ENCODE data around the gene PRR18. TPM values are rescaled to one million over a fixed set of nuclear protein-coding genes. Genes with fewer than 3 reads are reported as not detected.

PRR18 gene
- total and polyA plus RNA-seq, 2 of the 8 experiments (the other 6 are each of a cell fraction or from before 2014, with no cell fraction given): 0.08 to 0.19 TPM

DNA sequence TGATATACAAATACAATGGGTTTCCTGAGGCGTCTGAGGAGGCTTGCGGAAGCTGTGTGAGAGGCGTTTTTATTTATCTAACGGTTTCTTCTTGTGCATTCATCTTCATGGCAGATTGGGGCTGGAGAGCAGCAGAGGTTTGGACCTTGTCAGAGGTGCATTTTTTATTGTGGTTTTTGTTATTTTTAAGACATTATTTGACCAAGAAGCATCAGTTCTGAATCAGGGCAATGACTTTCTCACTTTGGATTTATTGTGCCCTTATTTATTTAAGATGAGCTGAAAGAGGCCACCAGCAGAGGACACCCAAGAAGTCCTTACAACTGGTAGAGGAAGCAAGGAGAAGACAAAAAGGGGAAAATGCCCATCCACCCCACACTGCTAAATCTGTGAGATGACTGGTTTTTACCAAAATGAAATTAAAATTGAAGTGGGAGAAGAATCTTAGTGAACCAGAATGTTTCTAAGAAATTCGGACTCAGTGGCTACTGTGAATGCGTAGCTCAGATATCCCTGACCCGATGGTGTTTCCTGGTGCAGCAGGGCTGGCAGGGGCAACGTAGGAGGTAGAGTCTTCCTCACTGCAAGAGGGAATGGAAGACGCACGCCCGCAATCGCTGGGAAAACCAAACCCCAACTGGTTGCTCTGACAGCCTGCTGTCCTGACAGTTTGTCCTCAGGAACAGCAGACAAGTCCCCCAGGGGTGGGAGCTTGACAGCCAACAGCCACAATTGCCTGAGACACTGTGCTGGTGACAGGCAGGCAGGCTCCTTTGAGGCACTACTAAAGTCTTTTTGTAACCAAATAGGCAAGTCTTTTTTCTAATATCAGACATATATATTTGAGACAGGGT lies 14.2 kb downstream of the PRR18 start:
- Histone ChIP-seq H4K20me1 (replicated peaks in 1 of 2; ENCODE audit: control insufficient read depth in 1 of 2, insufficient read depth in 2 of 2, low read length in 2 of 2) (no peaks in the 10 kb centered on the region), H4K91ac (replicated peaks; ENCODE audit: insufficient read length, low read length) (no peak overlapping the region), H2BK120ac (replicated peaks; ENCODE audit: low read depth, low read length) (no peak overlapping the region), H3K9me3 (ENCODE audit: insufficient read depth in 2 of 2, low read depth in 1 of 2, low read length in 1 of 2) (peaks cover 6% of the 10 kb centered on the region in 2 experiments; a peak in 1 of 4 replicates), H3K18ac (ENCODE audit: extremely low read depth, low read length) (no peak overlapping the region), H3K4ac (replicated peaks; ENCODE audit: insufficient read length, low read depth, low read length) (no peak overlapping the region), H3K4me3 (ENCODE audit: extremely low read depth in 1 of 4, insufficient read depth in 2 of 4, low read depth in 3 of 4, low read length in 4 of 4) (no peak overlapping the region), H2AK5ac (ENCODE audit: low read depth, low read length) (no peak overlapping the region), H3K23ac (ENCODE audit: insufficient read length) (no peak overlapping the region), H4K5ac (ENCODE audit: insufficient read length, low read depth, low read length) (no peak overlapping the region), H3K4me1 (replicated peaks in 1 of 4; ENCODE audit: control insufficient read depth in 3 of 4, insufficient read depth in 4 of 4, low read length in 3 of 4) (no peaks in the 10 kb centered on the region), H3K23me2 (ENCODE audit: low read depth, low read length) (no peaks in the 10 kb centered on the region), H3K79me2 (ENCODE audit: control insufficient read depth in 1 of 2, insufficient read depth in 2 of 2, low read length in 2 of 2) (no peaks in the 10 kb centered on the region), H3K27me3 (replicated peaks in 1 of 4; ENCODE audit: control insufficient read depth in 3 of 4, extremely low read depth in 1 of 4, insufficient read depth in 3 of 4, low read length in 3 of 4) (no peaks in the 10 kb centered on the region; a peak in 1 of 7 replicates), H2AFZ (ENCODE audit: low read length) (no peak overlapping the region), H3K79me1 (ENCODE audit: low read depth, low read length) (no peaks in the 10 kb centered on the region), H2BK5ac (ENCODE audit: low read depth, low read length) (no peak overlapping the region), H3K36me3 (ENCODE audit: control insufficient read depth in 2 of 4, insufficient read depth in 4 of 4, low read length in 3 of 4) (no peaks in the 10 kb centered on the region), H3K56ac (replicated peaks; ENCODE audit: insufficient read length, low read depth, low read length) (no peak overlapping the region), H3K4me2 (ENCODE audit: insufficient read depth in 1 of 2, low read depth in 2 of 2, low read length in 2 of 2) (no peak overlapping the region), H3K14ac (ENCODE audit: insufficient read length) (no peak overlapping the region), H2BK15ac (ENCODE audit: low read length) (no peak overlapping the region), H3K27ac (ENCODE audit: low read depth, low read length) (no peak overlapping the region), H2BK20ac (ENCODE audit: low read length) (no peak overlapping the region), H3K9ac (replicated peaks in 1 of 4; ENCODE audit: extremely low read depth in 1 of 4, low read depth in 3 of 4, low read length in 3 of 4) (no peak overlapping the region), H4K8ac (ENCODE audit: extremely low read depth, insufficient read depth, low read length) (no peak overlapping the region), H2BK12ac (ENCODE audit: low read depth, low read length) (no peak overlapping the region)
- ChIA-PET CTCF (ENCODE audit: partially characterized antibody) (interaction anchor here (0.6 to 2.0 kb wide), 6 partner anchors 9 to 579 kb away, joined by 3 to 6 read pairs (median 4); no protein-coding TSS in a partner anchor), POLR2A (ENCODE audit: partially characterized antibody) (no interaction called here)
- FAIRE-seq: no peak
- no peak for TF ChIP-seq BRCA1 (IDR thresholded peaks at IDR 0.05; ENCODE audit: low read depth, low read length)
- DNase-seq (ENCODE audit: low read depth in 1 of 2, low spot score in 2 of 2): no peak
- WGBS, 2 experiments (ENCODE audit: extremely low coverage in 1 of 2, insufficient coverage in 1 of 2, insufficient read length in 1 of 2, insufficient replicate concordance in 2 of 2, low coverage in 1 of 2, low lambda C conversion rate in 2 of 2, missing lambda C conversion rate in 1 of 2): 91% methylated on average over 12 of the region's 12 CpGs; no CpG with 5 or more reads in 1 of the 2 experiments

All from H1 (cell line).